ENCODE data around the gene PSMB7.

The PSMB7 gene

DNA sequence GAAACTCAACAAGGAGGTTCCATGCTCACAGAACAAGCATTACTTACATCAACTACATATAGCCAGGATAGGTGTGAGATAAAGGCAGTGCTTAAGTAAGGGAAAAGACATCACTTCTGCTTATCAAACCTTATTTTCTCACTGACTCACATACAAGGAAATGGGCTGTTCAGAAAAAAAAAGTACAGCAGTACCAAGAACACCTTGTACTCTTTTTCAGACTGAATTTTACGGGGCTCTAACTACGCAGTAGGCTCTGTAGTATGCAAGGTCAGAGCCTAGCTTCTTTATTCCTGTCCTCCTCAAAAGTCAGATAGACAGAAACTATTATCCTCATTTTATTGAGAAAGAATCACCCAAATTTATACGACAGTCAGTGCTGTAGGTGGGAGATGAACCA lies 5.8 kb downstream of the PSMB7 start:
- DNase-seq, result no peak

- no peak for DNase-seq
Observed at GRCh38 chr9:124403246-124403645, 12.0 kb downstream of the PSMB7 start.

- DNase-seq, result peak; percentile 62
Observed at GRCh38 chr9:124399968-124400940, 15.0 kb downstream of the PSMB7 start.

DNA sequence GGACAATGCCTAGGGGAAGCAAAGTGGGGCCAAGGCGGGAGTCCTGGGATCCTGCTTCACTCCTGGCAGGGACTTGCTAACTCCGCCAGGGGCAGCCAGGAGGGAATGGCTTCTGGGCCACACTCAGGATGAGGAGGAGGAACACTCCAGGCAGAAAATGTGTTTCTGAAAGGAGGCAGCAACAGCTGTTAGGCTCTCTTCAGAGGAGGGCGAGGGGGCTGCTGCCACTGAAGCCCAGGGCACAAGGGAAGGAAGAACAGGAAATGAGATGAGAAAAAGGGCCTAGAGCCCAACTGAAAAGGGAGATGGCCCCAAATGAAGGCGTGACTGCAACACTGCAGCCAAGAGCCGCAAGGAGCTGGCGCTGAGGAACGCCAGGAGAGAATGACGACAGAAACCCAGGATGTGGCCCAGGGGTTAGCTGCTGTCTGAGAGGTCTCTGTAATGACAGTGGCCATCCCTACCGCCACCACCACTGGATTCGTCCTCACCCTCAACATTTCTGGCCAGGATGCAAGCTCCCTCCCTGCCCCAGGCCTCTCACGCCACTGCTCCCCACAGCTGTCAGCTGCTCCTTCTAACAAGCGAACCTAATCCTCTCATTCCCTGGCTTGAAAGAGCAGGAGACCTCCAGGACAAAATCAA lies 15.8 kb downstream of the PSMB7 start:
- DNase-seq, result peak; percentile 84

DNA sequence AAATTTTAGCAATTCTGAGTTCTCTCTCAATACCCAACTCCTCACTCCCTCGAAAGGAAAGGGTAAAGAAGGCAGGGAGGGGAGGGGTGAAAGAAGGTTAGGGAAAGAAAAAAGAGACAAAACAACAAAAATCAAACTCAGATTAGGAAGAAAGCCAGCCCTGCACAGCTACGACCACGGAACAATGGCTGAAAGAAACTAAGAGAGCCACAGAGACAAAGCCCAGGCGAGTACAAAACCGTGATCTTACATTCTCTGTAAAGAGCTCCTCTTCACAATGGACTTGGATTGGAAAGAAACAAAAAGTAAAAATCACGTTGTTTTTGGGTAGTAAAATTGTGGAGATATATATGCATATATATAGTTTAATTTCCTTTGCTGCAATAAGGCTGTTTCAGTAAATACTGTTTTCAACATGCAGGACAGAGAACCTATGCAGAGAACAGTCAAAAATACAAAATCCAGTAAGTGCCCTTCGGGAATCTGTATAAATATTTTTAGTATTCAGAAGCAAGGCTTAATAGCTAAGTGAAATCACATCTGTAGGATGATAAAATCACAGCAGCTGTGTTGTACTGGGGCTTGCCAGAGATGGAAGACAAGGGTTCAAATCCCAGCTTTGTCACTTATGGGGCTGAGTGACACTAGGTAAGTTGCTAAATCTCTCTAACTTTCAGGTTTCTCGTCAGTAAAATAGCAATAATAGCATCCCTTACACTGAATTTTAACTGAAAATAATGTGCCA lies 16.9 kb downstream of the PSMB7 start:
- DNase-seq, result no peak

DNA sequence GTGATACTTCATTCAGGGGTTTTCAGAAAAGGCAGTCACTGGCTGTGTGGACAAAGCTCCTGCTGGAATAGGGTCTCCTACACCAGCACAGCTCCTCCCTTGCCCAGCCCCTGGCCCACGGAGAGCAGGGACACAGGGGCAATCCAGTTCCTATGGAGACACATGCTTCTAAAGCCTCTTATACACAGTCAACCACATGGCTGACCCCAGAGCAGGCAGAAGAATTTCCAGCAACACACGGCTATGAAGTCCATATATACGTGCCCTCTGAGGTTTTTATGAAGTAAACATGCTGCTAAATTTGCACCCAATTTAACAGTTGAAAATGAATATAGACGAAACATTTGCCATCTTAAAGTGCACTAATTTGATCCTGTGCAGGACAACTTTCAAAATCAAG lies 19.4 kb downstream of the PSMB7 start:
- DNase-seq, result no peak

GRCh38 chr9:124394596-124394995 lies 20.6 kb downstream of the PSMB7 start:
- DNase-seq, result no peak

DNA sequence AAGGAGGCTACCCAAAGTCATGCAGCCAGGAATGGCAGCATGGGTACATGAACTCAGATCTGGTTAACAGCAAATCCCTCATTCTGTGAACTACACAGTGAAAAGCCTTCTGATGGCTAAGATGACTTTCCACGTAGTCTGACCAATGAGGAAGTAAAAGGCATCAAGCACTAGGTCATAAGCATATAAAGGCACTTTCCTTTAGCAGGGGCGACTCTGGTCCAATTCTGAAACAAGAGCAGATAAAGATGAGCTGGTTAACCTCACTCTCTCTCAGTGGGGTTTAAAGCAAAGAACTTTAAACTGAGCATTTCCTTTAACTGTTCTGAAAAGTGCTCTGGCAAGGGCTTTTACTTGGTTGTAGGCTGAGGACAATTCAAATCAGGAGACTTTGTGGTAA lies 21.1 kb downstream of the PSMB7 start:
- no peak for DNase-seq

DNA sequence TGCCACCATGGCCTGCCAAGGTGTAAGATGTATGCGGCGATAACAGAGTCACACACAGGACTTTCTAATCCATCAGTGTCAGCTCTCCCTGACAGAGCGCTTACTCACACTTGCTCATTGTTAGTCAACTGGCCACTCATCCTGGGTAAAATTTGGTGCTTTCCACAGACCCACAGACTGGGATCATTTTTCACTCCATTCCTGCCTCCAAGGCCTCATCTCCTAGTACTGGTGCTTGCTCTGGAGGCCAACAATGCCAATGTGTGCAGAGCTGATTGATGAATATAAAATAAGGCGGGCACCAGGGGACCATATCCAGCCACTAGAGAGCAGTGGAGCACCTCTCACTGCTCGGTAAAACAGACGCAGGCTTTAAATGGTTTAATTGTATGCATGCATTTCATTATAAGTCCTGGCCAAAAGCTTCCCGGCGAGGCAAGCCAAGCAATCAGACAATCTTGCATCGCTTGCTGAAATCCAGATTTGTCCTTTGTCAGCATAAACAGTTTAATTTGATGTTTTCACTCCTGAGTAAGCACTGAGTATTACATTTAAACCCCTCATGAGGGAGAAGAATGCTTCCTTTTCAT lies 22.3 kb downstream of the PSMB7 start:
- DNase-seq, result no peak

DNA sequence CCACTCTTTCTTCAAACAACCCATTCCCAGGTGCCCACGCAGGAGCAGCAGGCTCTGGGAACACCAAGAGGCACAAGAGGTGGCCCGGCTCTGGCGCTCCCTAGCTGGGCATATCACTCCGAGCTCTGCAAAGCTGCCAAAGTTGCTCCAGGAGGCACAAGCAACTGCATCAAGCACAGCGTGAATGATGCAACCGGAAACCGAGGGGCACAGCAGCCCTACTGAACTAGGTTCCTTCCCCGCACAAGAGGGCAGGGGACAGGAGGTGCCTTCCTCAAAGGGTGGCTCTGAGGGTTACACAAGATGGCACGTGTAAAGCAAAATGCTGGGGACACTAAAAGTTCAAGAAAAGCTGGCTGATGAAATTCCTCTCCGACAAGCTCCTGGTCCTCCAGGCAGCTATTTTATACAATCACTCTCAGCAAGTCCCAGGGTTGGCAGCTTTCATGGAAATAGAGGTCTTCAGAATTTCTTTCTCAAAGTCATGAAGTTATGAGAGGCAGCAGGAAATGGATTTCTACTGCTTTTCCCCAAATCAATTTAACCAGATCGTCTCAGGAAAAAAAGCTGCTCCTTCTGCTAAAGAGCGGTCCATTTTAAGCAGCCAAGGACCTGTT lies 22.9 kb downstream of the PSMB7 start:
- no peak for DNase-seq

- no peak for DNase-seq
Observed at GRCh38 chr9:124390794-124391658, 24.2 kb downstream of the PSMB7 start.

DNA sequence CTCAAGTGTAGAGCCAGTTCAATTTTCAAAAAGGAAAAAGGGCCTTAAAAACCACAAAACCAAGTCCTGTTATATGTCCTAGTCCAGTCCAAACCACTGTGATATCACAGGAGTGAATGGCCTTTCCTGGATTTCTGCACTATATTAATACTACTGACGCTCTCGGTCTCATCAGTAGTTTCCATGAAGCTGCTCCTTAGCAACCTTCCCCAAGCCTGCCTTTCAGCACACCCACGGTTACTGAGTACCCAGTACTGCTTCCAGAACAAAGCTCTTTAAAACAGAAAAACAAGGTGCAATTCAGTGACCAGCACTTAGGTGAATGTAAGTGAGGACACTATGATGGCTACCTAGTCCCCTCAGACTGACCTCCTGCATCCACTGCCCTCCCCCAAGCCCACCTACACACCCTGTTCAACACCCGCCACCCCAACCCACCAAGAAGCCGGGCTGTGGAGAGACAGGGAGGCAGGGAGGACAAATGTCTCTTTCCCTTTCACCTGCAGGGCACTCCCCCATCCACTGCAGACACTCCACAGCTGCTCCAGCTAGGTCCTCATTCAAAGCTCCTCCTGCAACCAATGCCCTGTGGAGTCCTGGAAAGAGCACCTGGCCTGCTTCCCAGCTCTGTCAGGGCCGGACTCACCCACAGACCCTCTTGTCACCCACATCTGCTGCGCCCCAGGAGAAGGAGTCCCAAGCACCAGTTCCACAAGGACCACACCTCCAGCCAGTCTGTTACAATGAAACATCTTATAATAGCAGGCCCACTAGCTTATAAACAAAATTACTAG lies 25.9 kb downstream of the PSMB7 start:
- DNase-seq, result no peak

GRCh38 chr9:124388275-124389048 lies 26.8 kb downstream of the PSMB7 start:
- no peak for DNase-seq

DNA sequence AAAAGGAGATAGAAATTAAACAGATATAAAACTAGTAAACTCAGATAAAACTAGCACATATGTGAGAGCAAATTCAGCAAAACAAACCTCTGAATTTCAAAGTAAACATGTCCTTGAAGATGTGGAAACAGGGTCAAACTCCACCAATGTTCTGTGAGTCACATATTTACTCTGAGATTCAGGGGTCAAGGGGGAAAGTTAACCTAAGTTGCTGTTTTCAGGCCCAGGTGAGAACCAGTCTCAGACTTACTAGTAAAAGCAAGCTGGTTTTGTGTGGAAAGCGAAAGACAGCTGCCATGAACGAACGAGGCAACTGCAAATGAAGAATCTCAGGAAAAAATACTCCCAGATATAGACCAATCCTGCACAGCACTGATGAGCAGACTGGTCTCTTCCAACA lies 29.0 kb downstream of the PSMB7 start:
- no peak for DNase-seq

DNA sequence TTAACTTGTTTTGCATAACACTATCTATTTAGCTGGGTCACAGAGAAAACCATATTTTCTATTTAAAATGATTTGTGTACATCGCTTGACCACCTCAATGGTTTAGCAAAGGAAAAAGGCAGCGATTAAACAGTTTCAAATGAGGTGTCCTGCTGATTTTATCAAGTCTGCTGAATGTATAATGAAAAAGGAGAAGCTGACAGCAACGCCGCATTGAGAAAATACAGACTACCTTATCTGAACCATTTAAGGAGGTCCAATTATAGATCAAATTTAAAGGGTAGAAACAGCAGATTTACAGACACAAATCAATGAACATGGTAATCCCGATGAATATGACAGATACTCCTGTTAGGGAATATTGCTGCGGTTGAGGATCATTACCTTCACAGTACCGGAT lies 29.6 kb downstream of the PSMB7 start:
- DNase-seq, result no peak

DNA sequence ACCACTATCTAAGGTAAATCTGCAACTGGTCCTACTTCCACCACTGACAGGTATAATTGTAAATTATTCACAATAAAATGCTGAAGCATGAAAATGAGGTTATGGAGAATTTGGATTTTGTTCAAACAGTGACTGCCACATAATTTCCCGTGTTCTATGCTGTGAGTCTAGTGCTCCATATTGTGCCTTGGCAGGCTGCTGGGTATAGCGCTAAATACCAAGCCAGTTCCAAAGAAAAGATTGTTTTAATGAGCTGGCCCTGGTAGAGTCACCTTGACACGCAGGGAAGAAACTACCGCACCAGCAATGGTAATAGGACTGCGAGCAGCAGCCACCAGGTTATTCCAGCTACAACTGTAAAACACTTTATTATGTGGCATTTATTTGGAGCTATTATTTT lies 30.4 kb downstream of the PSMB7 start:
- no peak for DNase-seq

- DNase-seq, result no peak
Observed at GRCh38 chr9:124384210-124384609, 31.0 kb downstream of the PSMB7 start.

DNA sequence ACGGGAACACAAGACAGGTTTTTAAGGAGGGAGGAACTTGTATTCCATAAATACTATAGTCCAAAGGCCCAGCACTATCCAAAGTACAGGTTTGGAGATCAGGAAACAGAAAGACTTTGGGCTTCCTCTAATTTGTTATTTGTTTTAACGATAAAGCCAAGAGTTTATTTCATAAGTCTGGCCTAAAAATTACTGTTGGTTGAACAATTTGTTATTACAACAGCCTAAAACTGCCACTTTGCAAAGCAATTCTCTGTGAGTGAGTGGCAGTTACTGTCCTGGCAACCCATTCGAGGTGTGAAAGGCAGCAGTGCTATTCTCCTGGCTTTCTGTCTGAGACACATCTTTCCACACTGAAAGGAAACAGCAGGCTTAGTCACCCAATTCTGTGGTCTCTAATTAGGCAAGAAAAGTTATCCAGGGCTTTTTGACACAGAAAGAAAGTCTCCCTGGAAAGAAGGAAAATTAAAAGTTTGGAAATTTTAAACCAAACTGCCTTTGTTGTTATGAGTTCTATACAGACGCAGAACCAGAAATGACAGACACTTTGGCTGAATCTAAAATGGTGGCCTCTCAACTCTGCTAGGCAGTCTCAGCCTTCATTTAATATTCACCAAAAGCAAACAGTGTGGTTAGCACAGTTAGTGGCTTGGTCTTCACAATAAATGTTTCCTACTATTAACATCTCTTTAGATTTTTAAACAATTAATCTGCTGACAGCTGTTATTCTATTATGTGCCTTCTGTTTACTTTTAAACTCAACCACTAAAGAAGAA lies 33.9 kb downstream of the PSMB7 start:
- DNase-seq, result no peak
